PC-3 (cell line): ENCODE measurements around the gene STAC3. TPM values are rescaled to one million over a fixed set of nuclear protein-coding genes. Genes with fewer than 3 reads are reported as not detected.

ENCODE experiments used
- ATAC-seq: fragments of 200-7000 bp; cut with Tn5 transposase; 2 replicates; pipeline ENCODE4 v1.9.1; 2020; ENCODE audit warnings: mild to moderate bottlenecking, moderate library complexity
- BruUV-seq: library from RNA; stranded (reverse); fragments of 400-500 nt; replicated peaks from 2 replicates; lab custom pipeline; 2021; lab: Mats Ljungman, UMichigan
- CTCF ChIA-PET: fragments of 300-600 bp; sonication (Branson Sonifier 250); formaldehyde crosslinking; loops from one replicate; lab custom pipeline; 2022; ENCODE audit warnings: antibody characterized with exemption; lab: Charles Lee
- POLR2A ChIA-PET: fragments of 300-600 bp; sonication (Branson Sonifier 250); formaldehyde crosslinking; loops from one replicate; lab custom pipeline; 2022; ENCODE audit warnings: antibody characterized with exemption; ENCODE audit not compliant: unreplicated experiment; lab: Charles Lee
- DNase-seq: peaks from one replicate; pipeline ENCODE4 v3.0.0-alpha.2; 2015
- H2AFZ ChIP-seq: fragments of 300-600 bp; sonication (generic); 2 replicates; pipeline ENCODE4 v1.6.0; 2016; ENCODE audit warnings: antibody characterized with exemption, low read length
- H3F3A ChIP-seq: fragments of 300-600 bp; sonication (generic); one replicate; pipeline ENCODE4 v1.6.0; 2017; ENCODE audit warnings: antibody characterized with exemption, low read length, control low read depth, mild to moderate bottlenecking; ENCODE audit not compliant: unreplicated experiment
- H3K27ac ChIP-seq: fragments of 300-600 bp; sonication (generic); 2 replicates; pipeline ENCODE4 v1.5.1; 2016; ENCODE audit warnings: mild to moderate bottlenecking, low read length
- H3K27me3 ChIP-seq: fragments of 300-600 bp; sonication (generic); 2 replicates; pipeline ENCODE4 v1.6.1; 2016; ENCODE audit warnings: low read length, mixed read lengths
- H3K36me3 ChIP-seq: fragments of 300-600 bp; sonication (generic); 2 replicates; pipeline ENCODE4 v1.6.1; 2016; ENCODE audit warnings: low read depth, mixed run types, low read length, mixed read lengths
- H3K4me1 ChIP-seq: fragments of 300-600 bp; sonication (generic); 2 replicates; pipeline ENCODE4 v1.5.1; 2016; ENCODE audit warnings: low read length; ENCODE audit not compliant: insufficient read depth
- H3K4me2 ChIP-seq: fragments of 300-600 bp; sonication (generic); 2 replicates; pipeline ENCODE4 v1.6.0; 2016; ENCODE audit warnings: low read length
- H3K4me3 ChIP-seq: fragments of 300-600 bp; sonication (generic); 2 replicates; pipeline ENCODE4 v1.5.1; 2016; ENCODE audit warnings: mild to moderate bottlenecking, low read length, mixed read lengths
- H3K79me2 ChIP-seq: fragments of 300-600 bp; sonication (generic); 2 replicates; pipeline ENCODE4 v1.6.1; 2017; ENCODE audit warnings: low read length, mixed read lengths
- H3K9ac ChIP-seq: fragments of 300-600 bp; sonication (generic); 2 replicates; pipeline ENCODE4 v1.6.0; 2016; ENCODE audit warnings: mild to moderate bottlenecking, low read length
- H3K9me2 ChIP-seq: fragments of 300-600 bp; sonication (generic); replicated peaks from 2 replicates; pipeline ENCODE4 v1.6.1; 2016; ENCODE audit warnings: mixed run types, low read length, mixed read lengths
- H3K9me3 ChIP-seq: fragments of 300-600 bp; sonication (generic); 2 replicates; pipeline ENCODE4 v1.6.1; 2016; ENCODE audit warnings: low read length, mixed read lengths
- H4K20me1 ChIP-seq: fragments of 300-600 bp; sonication (generic); 2 replicates; pipeline ENCODE4 v1.6.1; 2016; ENCODE audit warnings: low read length, mixed read lengths
- EZH2 ChIP-seq: fragments of 300-600 bp; sonication (generic); IDR thresholded peaks from one replicate; pipeline ENCODE4 v1.6.1; 2017; ENCODE audit warnings: antibody characterized with exemption, mild to moderate bottlenecking, low read length; ENCODE audit not compliant: unreplicated experiment
- EZH2phosphoT487 ChIP-seq: fragments of 300-600 bp; sonication (generic); IDR thresholded peaks from 2 replicates; pipeline ENCODE4 v1.6.1; 2018; ENCODE audit warnings: mild to moderate bottlenecking, antibody characterized with exemption, low read length, borderline replicate concordance
- intact Hi-C: fragments of 100-400 bp; cut with micrococcal nuclease; formaldehyde crosslinking; loops from 2 replicates; pipeline ENCODE4 v1.9.0; 2023
- total RNA-seq: library from RNA; depleted of rRNA; stranded (reverse); fragments of >200 nt; gene quantifications from 2 replicates; pipeline ENCODE4 v1.2.3, GENCODE V29; 2014
- TF ChIP-seq, protein P1 (sequence below): fragments of 300-600 bp; sonication (generic); conservative IDR thresholded peaks from 2 replicates; pipeline ENCODE4 v1.5.1; 2017; ENCODE audit warnings: antibody characterized with exemption, low read depth, mild to moderate bottlenecking, low read length

The STAC3 gene
- total RNA-seq, 1 experiment from 2014 or later: 1.8 TPM

DNA sequence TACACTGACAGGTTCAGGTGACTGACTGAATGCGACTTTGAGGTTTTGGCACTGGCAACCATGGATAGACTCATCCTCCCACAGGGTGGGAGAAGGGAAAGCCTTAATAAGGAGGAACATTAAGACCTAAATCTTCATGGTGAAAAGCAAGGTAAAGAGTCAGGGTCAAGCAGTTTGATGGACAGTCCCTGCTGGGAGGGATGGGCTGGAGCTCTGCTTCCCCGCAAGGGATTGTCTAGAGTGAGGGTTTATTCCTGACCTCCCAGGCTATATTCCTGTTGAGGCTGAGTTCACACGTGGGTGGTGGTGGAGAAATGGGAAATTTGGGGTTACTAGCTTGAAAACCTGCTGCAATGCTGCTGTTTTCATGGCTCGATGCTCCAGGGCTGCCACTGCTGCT is 9.4 kb upstream of the STAC3 start:
- Histone ChIP-seq H3K9me2 (no peaks in the 10 kb centered on the region), H3K4me1 (no peaks in the 10 kb centered on the region), H3K9me3 (no peaks in the 10 kb centered on the region), H2AFZ (no peak overlapping the region), H3K36me3 (peaks cover 6% of the 10 kb centered on the region; the same call in 1 of the 2 replicates), H3K27ac (no peak overlapping the region), H3K4me3 (no peak overlapping the region), H3K27me3 (no peaks in the 10 kb centered on the region), H3K9ac (no peak overlapping the region), H4K20me1 (no peaks in the 10 kb centered on the region), H3K4me2 (no peak overlapping the region), H3F3A (no peaks in the 10 kb centered on the region), H3K79me2 (no peaks in the 10 kb centered on the region)
- ChIA-PET POLR2A (no interaction called here), CTCF (no interaction called here)
- intact Hi-C loops: no loop called here
- no TSS peak for BruUV-seq
- ATAC-seq: no peak
- no peak for TF ChIP-seq EZH2phosphoT487
- TF ChIP-seq EZH2: no peak
- TF ChIP-seq, protein P1, sequence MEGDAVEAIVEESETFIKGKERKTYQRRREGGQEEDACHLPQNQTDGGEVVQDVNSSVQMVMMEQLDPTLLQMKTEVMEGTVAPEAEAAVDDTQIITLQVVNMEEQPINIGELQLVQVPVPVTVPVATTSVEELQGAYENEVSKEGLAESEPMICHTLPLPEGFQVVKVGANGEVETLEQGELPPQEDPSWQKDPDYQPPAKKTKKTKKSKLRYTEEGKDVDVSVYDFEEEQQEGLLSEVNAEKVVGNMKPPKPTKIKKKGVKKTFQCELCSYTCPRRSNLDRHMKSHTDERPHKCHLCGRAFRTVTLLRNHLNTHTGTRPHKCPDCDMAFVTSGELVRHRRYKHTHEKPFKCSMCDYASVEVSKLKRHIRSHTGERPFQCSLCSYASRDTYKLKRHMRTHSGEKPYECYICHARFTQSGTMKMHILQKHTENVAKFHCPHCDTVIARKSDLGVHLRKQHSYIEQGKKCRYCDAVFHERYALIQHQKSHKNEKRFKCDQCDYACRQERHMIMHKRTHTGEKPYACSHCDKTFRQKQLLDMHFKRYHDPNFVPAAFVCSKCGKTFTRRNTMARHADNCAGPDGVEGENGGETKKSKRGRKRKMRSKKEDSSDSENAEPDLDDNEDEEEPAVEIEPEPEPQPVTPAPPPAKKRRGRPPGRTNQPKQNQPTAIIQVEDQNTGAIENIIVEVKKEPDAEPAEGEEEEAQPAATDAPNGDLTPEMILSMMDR: no peak
- DNase-seq: no peak

DNA sequence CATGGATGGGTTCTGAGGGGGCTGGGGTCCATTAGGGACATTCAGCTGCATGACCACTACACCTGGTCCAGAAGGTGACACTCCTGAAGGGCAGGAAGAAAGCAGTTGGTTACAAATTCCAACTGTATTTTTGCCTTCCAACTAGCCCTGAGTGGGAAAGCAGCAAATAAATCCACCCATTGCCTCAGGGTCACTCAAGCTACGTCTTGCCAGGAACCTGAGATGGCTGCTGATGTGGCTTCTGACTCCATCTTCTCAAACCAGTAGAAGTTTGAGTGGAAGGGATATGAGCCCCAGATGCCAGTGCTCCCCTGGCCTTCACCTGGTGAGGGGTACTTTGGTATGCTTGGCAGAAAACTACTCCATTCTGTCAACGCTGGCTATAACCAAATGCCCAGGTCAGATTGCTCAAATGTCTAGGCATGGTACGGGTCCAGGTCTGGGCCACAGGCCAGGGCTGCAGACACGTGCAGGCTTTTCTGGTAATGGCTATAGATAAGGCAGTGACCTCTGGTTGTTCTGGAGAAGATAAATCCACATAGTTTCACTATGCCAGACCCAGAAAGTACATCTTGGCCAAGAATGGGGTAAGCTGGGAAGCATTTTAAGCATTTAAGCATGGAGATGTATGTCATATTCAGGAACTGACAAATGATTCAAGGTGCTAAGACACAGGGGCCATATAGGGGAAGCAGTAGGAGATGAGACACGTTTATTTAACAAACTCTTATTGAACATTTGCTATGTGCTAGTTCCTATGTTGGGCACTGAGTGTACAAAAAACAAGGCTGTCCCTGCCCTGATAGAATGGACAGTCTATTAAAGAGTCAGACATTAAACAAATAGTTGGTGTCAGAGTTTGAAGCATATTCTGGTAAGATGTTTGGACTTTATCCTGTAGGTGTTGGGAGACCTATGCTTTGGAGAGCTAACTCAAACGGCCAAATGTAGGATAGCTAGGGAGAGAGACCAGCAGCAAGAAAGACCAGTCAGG is 8.3 kb upstream of the STAC3 start:
- Histone ChIP-seq H3K4me1 (no peaks in the 10 kb centered on the region), H3K9ac (no peak overlapping the region), H3K36me3 (no peaks in the 10 kb centered on the region; the same call in 1 of the 2 replicates), H3K9me3 (no peaks in the 10 kb centered on the region), H3K27ac (no peak overlapping the region), H3F3A (no peaks in the 10 kb centered on the region), H3K4me2 (no peak overlapping the region), H4K20me1 (no peaks in the 10 kb centered on the region), H3K79me2 (no peaks in the 10 kb centered on the region), H3K27me3 (no peaks in the 10 kb centered on the region), H3K9me2 (no peaks in the 10 kb centered on the region), H3K4me3 (no peak overlapping the region), H2AFZ (no peak overlapping the region)
- intact Hi-C loops: no loop called here
- TF ChIP-seq EZH2phosphoT487 (no peak), EZH2 (no peak)
- TF ChIP-seq, protein P1: no peak
- CTCF ChIA-PET: no interaction called here
- BruUV-seq: no TSS peak
- DNase-seq: no peak
- POLR2A ChIA-PET: no interaction called here
- no peak for ATAC-seq

DNA sequence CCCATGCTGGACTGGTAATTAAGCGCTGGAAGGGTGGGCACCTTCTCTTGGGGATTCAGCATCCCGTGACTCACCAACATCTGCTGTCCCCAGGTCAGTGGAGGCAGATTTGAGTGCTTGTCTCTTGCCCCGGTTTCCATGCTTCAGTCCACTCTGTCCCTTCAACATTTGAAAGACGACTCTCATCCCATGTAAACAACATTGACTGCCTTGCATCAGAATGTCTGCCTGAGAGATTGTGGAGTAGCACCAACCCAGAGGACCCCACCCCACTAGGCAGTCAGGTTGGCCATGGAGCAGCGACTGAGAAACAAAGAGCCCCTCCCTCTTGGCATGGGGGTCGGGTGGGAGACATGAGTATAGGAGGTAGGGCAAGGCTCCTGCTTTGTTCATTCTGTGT is 4.9 kb upstream of the STAC3 start:
- Histone ChIP-seq H3K9me3 (no peaks in the 10 kb centered on the region), H3K9ac (no peak overlapping the region), H3K9me2 (no peaks in the 10 kb centered on the region), H2AFZ (no peak overlapping the region), H3K27me3 (no peaks in the 10 kb centered on the region), H3K4me2 (no peak overlapping the region), H3K4me3 (no peak overlapping the region), H3K27ac (no peak overlapping the region), H3K36me3 (no peaks in the 10 kb centered on the region; the same call in 1 of the 2 replicates), H4K20me1 (no peaks in the 10 kb centered on the region), H3F3A (no peaks in the 10 kb centered on the region), H3K79me2 (no peaks in the 10 kb centered on the region), H3K4me1 (no peaks in the 10 kb centered on the region)
- intact Hi-C loops: no loop called here
- ATAC-seq (no peak), DNase-seq (no peak)
- no TSS peak for BruUV-seq
- POLR2A ChIA-PET: no interaction called here
- CTCF ChIA-PET: no interaction called here
- TF ChIP-seq EZH2 (no peak), EZH2phosphoT487 (no peak)
- TF ChIP-seq, protein P1: no peak
